ENCODE measurements around the gene ECPAS. TPM values are rescaled to one million over a fixed set of nuclear protein-coding genes. Genes with fewer than 3 reads are reported as not detected.

Gene ECPAS, protein sequence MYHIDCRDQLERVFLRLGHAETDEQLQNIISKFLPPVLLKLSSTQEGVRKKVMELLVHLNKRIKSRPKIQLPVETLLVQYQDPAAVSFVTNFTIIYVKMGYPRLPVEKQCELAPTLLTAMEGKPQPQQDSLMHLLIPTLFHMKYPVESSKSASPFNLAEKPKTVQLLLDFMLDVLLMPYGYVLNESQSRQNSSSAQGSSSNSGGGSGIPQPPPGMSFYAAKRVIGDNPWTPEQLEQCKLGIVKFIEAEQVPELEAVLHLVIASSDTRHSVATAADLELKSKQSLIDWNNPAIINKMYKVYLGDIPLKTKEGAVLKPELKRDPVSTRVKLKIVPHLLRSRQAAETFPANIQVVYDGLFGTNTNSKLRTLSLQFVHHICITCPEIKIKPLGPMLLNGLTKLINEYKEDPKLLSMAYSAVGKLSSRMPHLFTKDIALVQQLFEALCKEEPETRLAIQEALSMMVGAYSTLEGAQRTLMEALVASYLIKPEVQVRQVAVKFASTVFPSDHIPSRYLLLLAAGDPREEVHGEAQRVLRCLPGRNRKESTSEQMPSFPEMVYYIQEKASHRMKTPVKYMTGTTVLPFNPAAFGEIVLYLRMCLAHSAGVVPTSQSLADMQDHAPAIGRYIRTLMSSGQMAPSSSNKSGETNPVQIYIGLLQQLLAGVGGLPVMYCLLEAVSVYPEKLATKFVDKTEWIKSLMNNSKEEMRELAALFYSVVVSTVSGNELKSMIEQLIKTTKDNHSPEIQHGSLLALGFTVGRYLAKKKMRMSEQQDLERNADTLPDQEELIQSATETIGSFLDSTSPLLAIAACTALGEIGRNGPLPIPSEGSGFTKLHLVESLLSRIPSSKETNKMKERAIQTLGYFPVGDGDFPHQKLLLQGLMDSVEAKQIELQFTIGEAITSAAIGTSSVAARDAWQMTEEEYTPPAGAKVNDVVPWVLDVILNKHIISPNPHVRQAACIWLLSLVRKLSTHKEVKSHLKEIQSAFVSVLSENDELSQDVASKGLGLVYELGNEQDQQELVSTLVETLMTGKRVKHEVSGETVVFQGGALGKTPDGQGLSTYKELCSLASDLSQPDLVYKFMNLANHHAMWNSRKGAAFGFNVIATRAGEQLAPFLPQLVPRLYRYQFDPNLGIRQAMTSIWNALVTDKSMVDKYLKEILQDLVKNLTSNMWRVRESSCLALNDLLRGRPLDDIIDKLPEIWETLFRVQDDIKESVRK (N-terminal part only)
- 41.7 and 63.6 TPM in 2 replicates for total RNA-seq

DNA sequence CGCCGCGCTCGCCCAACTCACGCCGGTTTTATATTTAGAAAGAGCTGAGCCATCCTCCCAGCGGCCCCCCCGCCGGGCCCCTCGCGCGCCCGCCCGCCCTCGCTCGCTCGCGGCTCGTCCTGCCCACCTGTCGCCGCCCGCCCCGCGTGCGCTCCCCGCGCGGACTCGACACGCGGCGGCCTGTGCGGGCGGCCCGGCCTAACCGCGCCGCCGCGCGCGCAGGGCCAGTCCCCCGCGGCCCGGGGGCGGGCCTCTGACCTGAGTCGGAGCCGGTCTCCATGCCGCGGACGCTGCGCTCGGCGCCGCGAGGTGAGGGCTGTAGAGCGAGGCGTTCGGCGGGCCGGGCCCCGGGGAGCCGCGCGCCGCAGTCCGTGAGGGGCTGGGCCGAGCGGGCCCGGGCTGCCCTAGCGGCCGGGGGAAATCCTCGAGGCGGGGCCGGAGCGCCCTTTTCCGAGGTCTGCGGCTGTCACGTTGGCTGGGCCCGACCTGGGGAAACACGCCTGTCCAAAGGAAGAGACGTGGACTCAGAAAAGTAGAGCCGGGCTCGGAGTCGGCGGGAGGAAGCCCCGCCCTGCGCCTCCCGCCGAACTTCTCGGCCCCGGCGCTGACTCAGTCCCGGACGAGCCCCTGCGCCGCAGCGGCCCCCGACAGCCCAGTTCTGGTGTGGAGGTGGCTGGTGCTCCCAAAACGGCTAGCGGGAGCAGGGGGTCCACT, at the start of gene ECPAS:
Gene ECPAS (minus strand): TSS at position 526 of the 714 bp plus-strand sequence. CDS start 11,465 bp downstream, outside the sequence.

DNA sequence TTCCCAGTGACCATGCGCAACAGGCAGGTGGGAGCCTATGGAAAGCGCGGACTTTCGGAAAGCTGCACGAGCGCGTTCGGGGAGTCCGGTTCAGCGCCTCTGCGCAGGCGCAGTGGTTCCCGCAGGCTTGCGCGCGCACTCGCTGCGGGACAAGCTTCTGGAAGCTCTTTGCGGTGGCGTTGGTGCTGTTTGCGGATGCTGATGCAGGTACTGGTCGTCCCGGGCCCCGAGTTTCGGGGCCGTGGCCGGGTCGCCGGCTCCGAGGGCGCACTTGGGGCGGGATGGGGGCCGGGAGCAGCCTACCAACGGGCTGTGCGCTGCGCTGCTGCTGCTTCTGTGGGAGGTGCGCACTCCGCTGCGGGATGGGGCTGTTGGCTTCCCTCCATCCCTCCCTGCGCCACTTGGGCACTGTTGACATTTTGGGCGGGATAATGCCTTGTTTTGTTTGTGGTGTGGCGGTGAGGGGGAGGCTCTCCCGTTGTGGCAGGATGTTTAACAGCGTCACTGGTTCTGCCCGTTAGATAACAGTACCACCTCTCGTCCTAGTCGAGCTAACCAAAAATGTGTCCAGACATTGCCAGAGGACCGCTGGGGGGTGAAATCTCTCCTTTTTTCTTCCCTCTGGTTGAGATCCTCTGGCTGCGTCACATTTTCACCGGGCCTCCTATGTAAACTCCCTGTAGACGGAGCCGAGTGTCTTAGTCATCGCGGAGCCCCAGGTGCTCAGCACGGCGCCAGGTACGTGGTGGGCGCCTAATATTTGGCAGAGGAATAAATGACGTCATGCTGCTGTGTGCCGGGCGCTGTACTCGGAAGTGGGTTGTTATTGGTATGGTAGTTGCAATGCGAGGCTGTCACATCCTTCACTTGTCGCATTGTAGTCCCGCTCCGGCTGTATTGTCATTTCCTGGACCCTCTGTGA, 41.1 kb upstream of the ECPAS start, which contains the start of gene ZNF483:
Gene ZNF483 (plus strand): TSS at position 124 of the 922 bp plus-strand sequence. CDS start 2,217 bp downstream, outside the sequence.

DNA sequence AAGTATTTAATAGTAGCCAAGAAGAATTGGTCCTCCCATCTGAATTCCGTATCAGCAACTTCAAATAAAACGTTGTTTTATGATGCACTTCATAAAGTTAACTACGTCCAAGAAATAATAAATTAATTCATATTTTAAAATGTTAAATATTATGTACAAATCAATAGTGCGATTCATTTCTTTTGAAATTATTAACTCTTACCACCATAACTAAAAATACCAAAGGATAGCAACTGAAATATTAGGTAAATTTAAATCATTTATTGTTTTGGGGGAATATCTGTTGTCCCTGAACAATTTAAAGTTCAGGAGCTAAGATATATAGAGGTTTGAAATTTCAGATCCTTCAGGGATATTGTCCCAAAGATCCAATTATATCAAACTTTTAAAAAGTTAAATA, 154.1 kb downstream of the ECPAS start, which contains the start of gene OR2K2:
Gene OR2K2 (minus strand): TSS at position 101 of the 400 bp plus-strand sequence. CDS start 1,791 bp downstream, outside the sequence.

Other genes starting within 250 kb of the ECPAS start
- gene OR2K2, start 154.2 kb downstream of the ECPAS start, total RNA-seq = not detected in 2 replicates
- gene ZNF483, start 40.8 kb upstream of the ECPAS start, total RNA-seq = 1.1 and 2.3 TPM in 2 replicates
- 66.1 and 82.1 TPM in 2 replicates for gene PTGR1, start 115.3 kb upstream of the ECPAS start, total RNA-seq
- 7.6 and 11.3 TPM in 2 replicates for gene DNAJC25, start 147.0 kb upstream of the ECPAS start, total RNA-seq
- 56.9 and 66.0 TPM in 2 replicates for gene GNG10, start 177.2 kb upstream of the ECPAS start, total RNA-seq